ENCODE data around the gene GHSR. TPM values are rescaled to one million over a fixed set of nuclear protein-coding genes. Genes with fewer than 3 reads are reported as not detected.

GHSR gene
- total RNA-seq, 2 donors from 2014 or later, result not detected

- Histone ChIP-seq H3K4me1 (ENCODE audit: control insufficient read depth, insufficient read depth, low read length) (no peaks in the 10 kb centered on the region), H3K27ac (ENCODE audit: low read depth, low read length) (no peak overlapping the region), H3K9ac (ENCODE audit: extremely low read depth, low read length, poor library complexity, severe bottlenecking) (no peak overlapping the region), H3K36me3 (ENCODE audit: control insufficient read depth, insufficient read depth, low read length) (no peaks in the 10 kb centered on the region), H3K9me3 (ENCODE audit: control insufficient read depth, low read length) (no peaks in the 10 kb centered on the region), H3K27me3 (ENCODE audit: control insufficient read depth, insufficient read depth, low read length, poor library complexity, severe bottlenecking) (peaks cover 44% of the 10 kb centered on the region), H3K4me3 (ENCODE audit: low read length) (no peak overlapping the region)
- WGBS, 2 experiments (ENCODE audit: insufficient coverage in 1 of 2, insufficient read length in 1 of 2), result 97 to 100% methylated on average over 1 of the region's 1 CpG
- Mint-ChIP-seq H3K27ac (no peak overlapping the region), H3K27me3 (ENCODE audit: insufficient read depth) (peaks cover 31% of the 10 kb centered on the region), H3K9me3 (peaks cover 4% of the 10 kb centered on the region), H3K36me3 (ENCODE audit: low read depth) (no peaks in the 10 kb centered on the region), H3K4me1 (no peaks in the 10 kb centered on the region), H3K4me3 (no peak overlapping the region)
- TF ChIP-seq CTCF (conservative IDR thresholded peaks at IDR 0.05), result no peak
- DNase-seq, result no peak
These were observed 5.7 kb downstream of the GHSR start for GRCh38 chr3:172442606-172443005.

- peaks cover 21% of the 10 kb centered on the region for H3K27me3 Mint-ChIP-seq (ENCODE audit: insufficient read depth)
- 100% methylated on average over 2 of the region's 5 CpGs; no CpG with 5 or more reads in 1 of the 2 experiments for WGBS, 2 experiments (ENCODE audit: insufficient coverage in 1 of 2, insufficient read length in 1 of 2)
- H3K4me1 Mint-ChIP-seq, result no peaks in the 10 kb centered on the region
These were observed 6.7 kb downstream of the GHSR start for GRCh38 chr3:172441581-172441980.

GRCh38 chr3:172438186-172438585 is 10.1 kb downstream of the GHSR start:
- Mint-ChIP-seq H3K27me3 (ENCODE audit: insufficient read depth) (no peaks in the 10 kb centered on the region), H3K36me3 (ENCODE audit: low read depth) (no peaks in the 10 kb centered on the region), H3K4me3 (no peak overlapping the region)

More at GRCh38 chr3:172441581-172441980, 6.7 kb downstream of the GHSR start:
- H3K9me3 Mint-ChIP-seq, result no peaks in the 10 kb centered on the region
- no peaks in the 10 kb centered on the region for H3K9me3 ChIP-seq (ENCODE audit: control insufficient read depth, low read length)
- H3K4me3 Mint-ChIP-seq, result no peak overlapping the region
- no peak overlapping the region for H3K4me3 ChIP-seq (ENCODE audit: low read length)
- no peaks in the 10 kb centered on the region for H3K4me1 ChIP-seq (ENCODE audit: control insufficient read depth, insufficient read depth, low read length)
- DNase-seq, result no peak
- no peaks in the 10 kb centered on the region for H3K36me3 ChIP-seq (ENCODE audit: control insufficient read depth, insufficient read depth, low read length)
- TF ChIP-seq CTCF (conservative IDR thresholded peaks at IDR 0.05), result no peak
- H3K27me3 ChIP-seq (ENCODE audit: control insufficient read depth, insufficient read depth, low read length, poor library complexity, severe bottlenecking), result peaks cover 34% of the 10 kb centered on the region
- no peak overlapping the region for H3K27ac ChIP-seq (ENCODE audit: low read depth, low read length)
- no peaks in the 10 kb centered on the region for H3K36me3 Mint-ChIP-seq (ENCODE audit: low read depth)
- no peak overlapping the region for H3K9ac ChIP-seq (ENCODE audit: extremely low read depth, low read length, poor library complexity, severe bottlenecking)
- no peak overlapping the region for H3K27ac Mint-ChIP-seq

More at GRCh38 chr3:172438186-172438585, 10.1 kb downstream of the GHSR start:
- DNase-seq, result no peak
- Histone ChIP-seq H3K9me3 (ENCODE audit: control insufficient read depth, low read length) (peaks cover 15% of the 10 kb centered on the region), H3K27me3 (ENCODE audit: control insufficient read depth, insufficient read depth, low read length, poor library complexity, severe bottlenecking) (peaks cover 5% of the 10 kb centered on the region), H3K27ac (ENCODE audit: low read depth, low read length) (no peak overlapping the region), H3K9ac (ENCODE audit: extremely low read depth, low read length, poor library complexity, severe bottlenecking) (no peak overlapping the region), H3K36me3 (ENCODE audit: control insufficient read depth, insufficient read depth, low read length) (no peaks in the 10 kb centered on the region), H3K4me3 (ENCODE audit: low read length) (no peak overlapping the region), H3K4me1 (ENCODE audit: control insufficient read depth, insufficient read depth, low read length) (no peaks in the 10 kb centered on the region)
- Mint-ChIP-seq H3K27ac (no peak overlapping the region), H3K4me1 (no peaks in the 10 kb centered on the region), H3K9me3 (peaks cover 12% of the 10 kb centered on the region)
- no peak for TF ChIP-seq CTCF (conservative IDR thresholded peaks at IDR 0.05)
- WGBS, 2 experiments (ENCODE audit: insufficient coverage in 1 of 2, insufficient read length in 1 of 2), result 75 to 76% methylated on average over 2 to 4 of the region's 4 CpGs
